Caco-2 (cell line): ENCODE data around the gene BHMT2. TPM values are rescaled to one million over a fixed set of nuclear protein-coding genes. Genes with fewer than 3 reads are reported as not detected.

Experiments
- BruUV-seq: library from RNA; stranded (reverse); fragments of 400-500 nt; replicated peaks from 2 replicates; lab custom pipeline; 2021; lab: Mats Ljungman, UMichigan
- CTCF ChIA-PET: fragments of 300-600 bp; sonication (Branson Sonifier 250); formaldehyde crosslinking; loops from one replicate; lab custom pipeline; 2022; ENCODE audit warnings: antibody characterized with exemption; lab: Charles Lee
- POLR2A ChIA-PET: fragments of 300-600 bp; sonication (Branson Sonifier 250); formaldehyde crosslinking; loops from one replicate; lab custom pipeline; 2022; ENCODE audit warnings: antibody characterized with exemption; lab: Charles Lee
- DNase-seq, 2 experiments: peaks; one replicate each; pipeline versions ENCODE4 v3.0.0 to v3.0.0-alpha.2; 2020 to 2022
- H3K27me3 ChIP-seq: replicated peaks from 2 replicates; pipeline ENCODE4 v1.6.0; 2011; ENCODE audit warnings: low read length; ENCODE audit not compliant: control insufficient read depth, insufficient read depth
- H3K36me3 ChIP-seq: 2 replicates; pipeline ENCODE4 v1.5.1; 2011; ENCODE audit warnings: low read length; ENCODE audit not compliant: control insufficient read depth, insufficient read depth
- H3K4me1 ChIP-seq: fragments of 250-450 bp; sonication (Bioruptor Pico); 2 replicates; pipeline ENCODE4 v1.5.1; 2020; ENCODE audit warnings: mild to moderate bottlenecking
- H3K4me3 ChIP-seq: 2 replicates; pipeline ENCODE4 v1.5.1; 2011; ENCODE audit warnings: low read depth, mild to moderate bottlenecking, control low read depth, low read length
- H3K9me3 ChIP-seq: fragments of 250-450 bp; sonication (Bioruptor Pico); 2 replicates; pipeline ENCODE4 v1.5.1; 2020; ENCODE audit warnings: mild to moderate bottlenecking, moderate library complexity
- H3K27ac Mint-ChIP-seq: one replicate; pipeline ENCODE4 v1.8.0; 2022; ENCODE audit warnings: mixed read lengths; ENCODE audit not compliant: unreplicated experiment
- H3K27me3 Mint-ChIP-seq: one replicate; pipeline ENCODE4 v1.8.0; 2022; ENCODE audit warnings: mixed read lengths; ENCODE audit not compliant: insufficient read depth, unreplicated experiment
- H3K36me3 Mint-ChIP-seq: one replicate; pipeline ENCODE4 v1.8.0; 2022; ENCODE audit warnings: mild to moderate bottlenecking, mixed read lengths; ENCODE audit not compliant: insufficient read depth, unreplicated experiment
- H3K4me1 Mint-ChIP-seq: one replicate; pipeline ENCODE4 v1.8.0; 2022; ENCODE audit warnings: low read depth, mixed read lengths; ENCODE audit not compliant: unreplicated experiment
- H3K4me3 Mint-ChIP-seq: one replicate; pipeline ENCODE4 v1.8.0; 2022; ENCODE audit warnings: mild to moderate bottlenecking, moderate library complexity, mixed read lengths; ENCODE audit not compliant: unreplicated experiment
- H3K9me3 Mint-ChIP-seq: one replicate; pipeline ENCODE4 v1.8.0; 2022; ENCODE audit warnings: mixed read lengths; ENCODE audit not compliant: unreplicated experiment
- CTCF ChIP-seq, 2 experiments: fragments of 200-600 bp in 1 of 2; IDR thresholded peaks; 1 replicate in 1 of 2; 2 replicates in 1 of 2; pipeline versions ENCODE4 v1.5.1 to v1.8.0; 2011 to 2022; ENCODE audit warnings: antibody characterized with exemption in 1 of 2, control low read depth in 1 of 2, inconsistent platforms in 1 of 2, low read depth in 1 of 2, low read length in 1 of 2, mild to moderate bottlenecking in 1 of 2, moderate library complexity in 1 of 2; ENCODE audit not compliant: insufficient read depth in 1 of 2, severe bottlenecking in 1 of 2, unreplicated experiment in 1 of 2
- intact Hi-C: fragments of 100-400 bp; cut with micrococcal nuclease; formaldehyde crosslinking; loops from one replicate; pipeline ENCODE4 v1.10.0; 2022; ENCODE audit not compliant: unreplicated experiment
- total RNA-seq: library from RNA; stranded (reverse); gene quantifications from 2 replicates; pipeline ENCODE4 v1.2.3, GENCODE V29; 2022

BHMT2 gene
- total RNA-seq, 1 experiment from 2014 or later = not detected

- H3K36me3 Mint-ChIP-seq = no peaks in the 10 kb centered on the region
- Histone ChIP-seq H3K4me1 (no peaks in the 10 kb centered on the region), H3K9me3 (no peaks in the 10 kb centered on the region), H3K27me3 (no peaks in the 10 kb centered on the region), H3K4me3 (no peak overlapping the region), H3K36me3 (no peaks in the 10 kb centered on the region)
- H3K4me3 Mint-ChIP-seq = no peak overlapping the region
- no peaks in the 10 kb centered on the region for H3K27me3 Mint-ChIP-seq
- TF ChIP-seq CTCF (IDR thresholded peaks at IDR 0.05; ENCODE audit: insufficient read depth in 1 of 2, low read depth in 1 of 2, low read length in 1 of 2, severe bottlenecking in 1 of 2, unreplicated experiment in 1 of 2) = no peak
- no peaks in the 10 kb centered on the region for H3K9me3 Mint-ChIP-seq
- ChIA-PET POLR2A (no interaction called here), CTCF (interaction anchor here (10.9 kb wide), 1 partner anchor 110 kb away, joined by 245 read pairs; no protein-coding TSS in a partner anchor)
- H3K27ac Mint-ChIP-seq = no peak overlapping the region
- BruUV-seq = no TSS peak
- DNase-seq = no peak
- intact Hi-C loops = loop anchor here (5.0 to 10.0 kb wide), 2 partner anchors 40 to 302 kb away; no protein-coding TSS in a partner anchor
- H3K4me1 Mint-ChIP-seq = peaks cover 10% of the 10 kb centered on the region
Observed at GRCh38 chr5:79022771-79023170, 46.8 kb upstream of the BHMT2 start.

- no peaks in the 10 kb centered on the region for H3K4me1 ChIP-seq
- no peak overlapping the region for H3K27ac Mint-ChIP-seq
- H3K4me1 Mint-ChIP-seq = peaks cover 10% of the 10 kb centered on the region
- no peaks in the 10 kb centered on the region for H3K27me3 ChIP-seq
- H3K4me3 Mint-ChIP-seq = no peak overlapping the region
- H3K9me3 ChIP-seq = no peaks in the 10 kb centered on the region
- no peaks in the 10 kb centered on the region for H3K27me3 Mint-ChIP-seq
- H3K36me3 ChIP-seq = no peaks in the 10 kb centered on the region
- no peak for TF ChIP-seq CTCF (IDR thresholded peaks at IDR 0.05; ENCODE audit: insufficient read depth in 1 of 2, low read depth in 1 of 2, low read length in 1 of 2, severe bottlenecking in 1 of 2, unreplicated experiment in 1 of 2)
- ChIA-PET CTCF (interaction anchor here (10.9 kb wide), 1 partner anchor 110 kb away, joined by 245 read pairs; no protein-coding TSS in a partner anchor), POLR2A (no interaction called here)
- no TSS peak for BruUV-seq
- H3K4me3 ChIP-seq = no peak overlapping the region
- intact Hi-C loops = loop anchor here (5.0 to 10.0 kb wide), 2 partner anchors 41 to 301 kb away; no protein-coding TSS in a partner anchor
- no peak for DNase-seq
- H3K36me3 Mint-ChIP-seq = no peaks in the 10 kb centered on the region
- no peaks in the 10 kb centered on the region for H3K9me3 Mint-ChIP-seq
Observed at GRCh38 chr5:79023348-79023747, 46.2 kb upstream of the BHMT2 start.

GRCh38 chr5:79023947-79024346 lies 45.6 kb upstream of the BHMT2 start:
- Mint-ChIP-seq H3K9me3 (no peaks in the 10 kb centered on the region), H3K27me3 (no peaks in the 10 kb centered on the region), H3K4me3 (no peak overlapping the region), H3K27ac (no peak overlapping the region), H3K4me1 (peaks cover 10% of the 10 kb centered on the region), H3K36me3 (no peaks in the 10 kb centered on the region)
- H3K4me1 ChIP-seq = no peaks in the 10 kb centered on the region
- H3K4me3 ChIP-seq = no peak overlapping the region
- DNase-seq = no peak
- no TSS peak for BruUV-seq
- no peaks in the 10 kb centered on the region for H3K36me3 ChIP-seq
- H3K9me3 ChIP-seq = no peaks in the 10 kb centered on the region
- intact Hi-C loops = loop anchor here (2.0 to 10.0 kb wide), 4 partner anchors 42 to 441 kb away; no protein-coding TSS in a partner anchor
- no peaks in the 10 kb centered on the region for H3K27me3 ChIP-seq
- ChIA-PET CTCF (interaction anchor here (1.2 to 10.9 kb wide), 3 partner anchors 19 to 109 kb away, joined by 3 to 245 read pairs (median 4); no protein-coding TSS in a partner anchor), POLR2A (no interaction called here)
- TF ChIP-seq CTCF (IDR thresholded peaks at IDR 0.05; ENCODE audit: insufficient read depth in 1 of 2, low read depth in 1 of 2, low read length in 1 of 2, severe bottlenecking in 1 of 2, unreplicated experiment in 1 of 2) = no peak
